Islet precursor cell (in vitro differentiated cells): ENCODE data around the gene TPRG1L.
A peak's percentile ranks its signal among the peaks of the same experiment; 100 is the strongest.

Experiments used
- DNase-seq: peaks from one replicate; pipeline ENCODE4 v3.0.0-alpha.2; 2018

Gene TPRG1L

GRCh38 chr1:3649342-3650247 lies 24.8 kb downstream of the TPRG1L start, which contains the start of gene WRAP73:
Gene WRAP73 (minus strand): TSS chr1:3650103. CDS start chr1:3649999, 104 bp downstream.
- DNase-seq, result peak; percentile 92

DNA sequence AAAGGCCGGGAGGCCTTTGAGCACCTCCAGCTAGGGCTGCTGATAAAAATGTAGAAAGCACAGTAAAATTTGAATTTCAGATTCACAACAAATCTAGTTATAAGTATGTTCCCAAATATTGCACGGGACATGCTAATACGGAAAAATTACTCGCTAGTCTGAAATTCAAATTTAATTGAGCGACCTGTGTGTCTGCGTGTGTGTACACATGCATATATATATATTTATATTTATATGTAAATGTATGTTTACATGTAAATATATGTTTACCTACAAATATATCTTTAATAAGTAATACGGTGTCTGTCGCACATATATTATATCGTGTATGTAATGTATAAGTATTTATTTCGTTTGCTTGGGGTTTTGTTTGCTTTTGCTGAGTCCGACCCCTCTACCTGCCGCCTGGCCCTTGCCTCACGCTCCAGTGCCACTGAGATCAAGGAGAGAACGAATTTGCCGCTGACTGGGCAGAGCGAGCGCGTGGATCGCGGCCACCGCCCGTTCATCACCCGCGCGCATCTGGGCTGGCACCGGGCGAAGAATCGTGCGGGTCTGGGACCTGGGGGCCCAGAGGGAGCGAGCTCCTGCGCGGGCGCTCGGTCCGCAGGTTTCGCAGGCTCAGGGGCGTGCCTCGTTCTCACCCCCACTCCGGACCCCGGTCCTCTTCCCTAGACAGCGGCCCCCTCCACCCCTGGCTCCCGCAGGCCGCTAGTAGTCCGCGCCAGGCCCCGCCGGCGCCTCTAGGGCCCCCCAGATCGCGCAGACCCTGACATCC lies 25.6 kb downstream of the TPRG1L start:
- DNase-seq, result no peak

DNA sequence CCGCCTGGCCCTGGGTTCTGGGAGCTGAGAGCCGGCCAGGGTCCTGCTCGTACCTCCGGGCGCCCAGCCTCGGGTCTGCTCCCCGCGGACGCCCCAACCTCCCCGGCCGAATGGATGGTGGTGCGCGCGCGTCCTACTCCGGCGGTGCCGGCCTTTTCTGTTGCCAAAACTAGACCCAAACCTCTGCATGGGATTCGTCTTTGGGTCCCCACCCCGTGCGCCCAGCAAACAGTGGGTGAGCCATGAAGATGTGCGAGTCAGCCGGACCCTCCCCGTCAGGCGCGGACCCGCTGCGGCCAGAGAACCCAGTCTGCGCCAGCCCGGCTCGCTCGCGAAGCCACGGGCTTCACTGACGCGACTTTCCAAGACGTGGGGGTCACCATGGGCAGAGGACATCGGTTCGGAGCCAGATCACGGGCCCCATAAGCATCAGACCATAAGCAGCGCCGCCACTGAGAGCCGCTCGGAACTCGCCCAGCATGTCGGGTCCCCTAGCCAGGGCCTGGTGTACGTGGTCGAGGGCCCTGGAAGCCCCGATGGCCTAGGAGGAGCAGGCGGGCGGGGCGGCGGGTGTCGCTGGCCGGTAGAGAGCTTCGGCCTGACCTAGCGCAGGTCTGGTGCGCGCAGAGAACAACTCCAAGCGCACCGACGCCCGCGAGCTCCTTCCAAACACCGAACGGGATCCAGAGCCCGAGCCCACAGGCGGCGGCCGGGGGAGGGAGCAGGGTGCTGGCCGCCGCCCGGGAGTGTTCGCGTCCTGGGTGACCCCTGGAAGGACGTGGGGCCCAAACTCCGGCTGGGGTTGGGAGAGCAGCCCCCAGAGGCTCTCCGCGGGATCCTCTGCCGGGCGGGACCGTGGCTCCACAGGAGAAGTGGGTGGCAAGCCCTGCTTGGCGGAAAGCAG lies 26.5 kb downstream of the TPRG1L start:
- DNase-seq, result no peak

GRCh38 chr1:3651930-3652547 lies 27.2 kb downstream of the TPRG1L start, which contains the start of gene TP73:
Gene TP73 (plus strand): TSS chr1:3652516. CDS start chr1:3682366, 29,850 bp downstream.
- DNase-seq, result no peak

- no peak for DNase-seq
These were observed 27.9 kb downstream of the TPRG1L start for GRCh38 chr1:3652548-3653285.

- DNase-seq, result no peak
These were observed 28.4 kb downstream of the TPRG1L start for GRCh38 chr1:3653286-3653618.

DNA sequence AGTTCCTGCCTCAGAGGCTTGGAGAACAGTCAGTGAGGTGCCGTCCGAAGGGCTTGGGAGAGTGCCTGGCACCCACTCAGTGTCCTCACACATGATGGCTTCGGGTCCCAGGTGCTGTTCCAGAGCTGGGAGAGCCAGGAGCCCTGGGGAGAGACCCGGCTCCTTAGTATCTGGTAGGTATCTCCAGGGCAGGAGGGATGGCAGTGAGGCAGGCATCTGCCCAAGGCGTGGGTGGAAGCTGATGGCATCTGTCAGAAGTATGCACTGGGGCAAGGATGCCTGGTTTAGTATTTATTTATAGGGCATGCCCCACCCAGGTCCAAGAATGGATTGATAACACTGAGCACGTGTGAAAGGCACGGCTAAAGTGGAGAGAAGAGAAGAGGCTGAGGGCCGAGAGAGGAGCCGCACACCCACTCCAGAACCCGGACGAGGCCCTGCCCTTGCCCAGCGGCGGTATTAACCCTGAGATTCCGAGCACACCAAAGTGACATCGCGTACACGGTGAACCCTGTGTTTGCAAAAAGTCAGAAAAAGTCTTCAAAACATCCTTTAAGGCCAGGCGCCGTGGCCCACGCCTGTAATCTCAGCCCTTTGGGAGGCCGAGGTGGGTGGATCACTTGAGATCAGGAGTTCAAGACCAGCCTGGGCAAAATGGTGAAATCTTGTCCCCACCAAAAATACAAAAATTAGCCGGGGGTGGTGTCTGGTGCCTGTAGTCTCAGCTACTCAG lies 29.9 kb downstream of the TPRG1L start:
- DNase-seq, result no peak

DNA sequence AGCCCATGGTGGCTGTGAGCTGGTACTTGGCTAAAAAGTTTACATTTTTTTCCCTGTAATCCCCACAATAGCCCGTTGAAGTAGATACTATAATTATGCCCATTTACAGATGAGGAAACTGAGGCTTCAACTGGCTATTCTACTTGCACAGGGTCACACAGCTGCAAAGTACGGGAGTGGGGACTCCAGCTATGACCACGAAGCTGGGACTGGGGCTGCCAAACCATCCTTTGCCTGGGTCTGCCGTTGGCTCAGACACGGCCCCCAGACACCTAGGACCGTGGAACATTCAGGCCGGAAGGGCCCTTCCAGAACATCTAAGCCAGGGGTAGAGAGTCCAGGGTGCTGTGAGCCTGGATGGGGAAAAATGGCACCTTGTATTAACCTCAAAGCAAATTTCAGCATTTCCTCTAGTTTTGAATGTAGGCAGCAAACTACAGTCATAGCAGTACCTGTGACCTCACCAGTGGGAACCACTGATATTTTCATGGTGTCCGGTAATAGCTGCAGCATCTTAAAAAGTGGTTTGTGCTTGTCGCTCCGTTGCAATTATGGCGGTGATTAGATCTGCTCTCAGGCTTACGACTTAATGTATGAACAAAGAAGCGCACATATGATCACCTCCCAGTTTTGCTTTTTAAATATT lies 31.8 kb downstream of the TPRG1L start:
- no peak for DNase-seq

DNA sequence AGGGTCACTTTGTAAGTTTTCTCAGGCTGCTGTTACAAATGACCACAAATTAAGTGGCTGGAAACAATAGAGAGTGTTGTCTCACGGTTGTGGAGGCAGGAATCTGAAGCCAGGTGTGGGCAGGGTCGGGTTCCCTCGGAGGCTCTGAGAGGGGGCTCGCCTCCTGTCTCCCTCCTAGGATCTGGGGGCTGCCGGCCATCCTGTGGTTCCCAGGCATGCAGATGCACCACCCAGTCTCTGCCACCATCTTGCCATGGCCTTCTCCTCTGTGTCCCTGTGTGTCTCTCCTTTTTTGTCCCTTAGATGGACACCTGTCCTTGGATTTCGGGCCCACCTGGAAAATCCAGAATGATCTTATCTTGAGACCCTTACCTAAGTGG lies 32.3 kb downstream of the TPRG1L start:
- DNase-seq, result no peak

- no peak for DNase-seq
These were observed 32.9 kb downstream of the TPRG1L start for GRCh38 chr1:3657578-3658230.

GRCh38 chr1:3658231-3658615 lies 33.4 kb downstream of the TPRG1L start:
- DNase-seq, result no peak

DNA sequence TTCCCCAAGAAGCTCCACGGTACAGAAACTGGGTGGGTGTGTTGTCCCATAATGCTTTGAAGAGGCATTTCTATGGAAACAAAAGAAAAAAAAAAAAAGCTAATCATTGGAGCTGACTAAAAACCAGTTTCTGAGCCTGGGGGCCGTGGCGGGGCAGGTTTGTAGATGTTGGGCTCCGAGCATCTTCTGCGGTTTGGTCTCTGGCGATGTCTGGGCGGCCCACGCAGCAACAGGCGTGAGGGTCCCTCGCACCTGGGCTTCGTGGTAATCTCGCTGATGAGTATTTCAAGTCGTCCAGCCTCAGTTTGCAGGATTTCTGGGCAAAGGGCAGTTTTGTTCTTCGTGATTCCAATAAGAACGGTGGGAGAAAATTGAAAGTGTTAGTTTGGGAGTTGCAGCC lies 34.3 kb downstream of the TPRG1L start:
- DNase-seq, result no peak

GRCh38 chr1:3660704-3661103 lies 35.9 kb downstream of the TPRG1L start:
- DNase-seq, result no peak

DNA sequence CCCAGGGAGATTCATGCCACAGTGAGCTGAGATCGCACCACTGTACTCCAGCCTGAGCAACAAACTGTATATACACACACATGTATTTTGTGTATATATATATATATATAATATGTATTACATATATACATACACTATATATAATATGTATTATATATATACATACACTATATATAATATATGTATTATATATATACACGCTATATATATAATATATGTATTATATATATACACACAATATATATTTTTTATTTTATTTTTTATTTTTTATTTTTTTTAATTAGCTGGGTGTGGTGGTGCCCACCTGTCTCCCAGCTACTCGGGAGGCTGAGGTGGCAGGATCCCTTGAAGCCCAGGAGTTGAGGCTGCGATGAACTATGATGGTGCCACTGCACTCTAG lies 36.8 kb downstream of the TPRG1L start:
- no peak for DNase-seq

GRCh38 chr1:3662080-3662671 lies 37.4 kb downstream of the TPRG1L start:
- DNase-seq, result no peak

GRCh38 chr1:3663999-3664699 lies 39.3 kb downstream of the TPRG1L start:
- DNase-seq, result no peak

DNA sequence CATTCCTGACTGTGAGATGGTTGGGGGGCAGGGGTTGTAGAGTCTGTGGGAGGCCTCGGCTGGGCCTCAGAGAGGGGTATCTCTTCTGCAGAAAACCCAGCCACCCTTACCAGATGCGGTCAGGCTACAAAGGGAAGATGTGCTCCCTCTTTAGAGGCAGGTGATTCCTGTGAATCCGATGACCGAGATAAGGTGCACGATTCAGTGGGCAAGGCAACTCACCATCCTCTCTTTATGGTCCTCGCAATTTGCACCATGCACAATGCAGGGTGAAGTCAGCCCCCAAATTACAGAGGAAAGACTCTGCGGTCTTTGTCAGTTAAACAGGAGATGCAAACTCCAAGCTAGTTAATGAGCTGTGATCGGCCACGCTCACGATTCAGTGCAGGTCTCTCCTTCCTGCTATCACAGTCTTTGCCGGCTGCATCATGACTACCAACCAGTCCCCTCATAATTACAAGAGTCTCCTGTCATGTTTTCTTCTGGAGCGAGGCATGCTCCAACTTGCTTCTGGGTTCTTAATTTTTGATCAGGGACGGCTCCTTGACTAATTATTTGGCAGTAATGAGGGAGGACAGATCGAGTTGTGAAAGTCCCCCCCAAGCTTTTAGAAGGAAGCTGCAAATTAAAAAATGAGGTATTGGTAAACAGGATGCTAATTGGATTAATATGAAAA lies 40.0 kb downstream of the TPRG1L start:
- no peak for DNase-seq

DNA sequence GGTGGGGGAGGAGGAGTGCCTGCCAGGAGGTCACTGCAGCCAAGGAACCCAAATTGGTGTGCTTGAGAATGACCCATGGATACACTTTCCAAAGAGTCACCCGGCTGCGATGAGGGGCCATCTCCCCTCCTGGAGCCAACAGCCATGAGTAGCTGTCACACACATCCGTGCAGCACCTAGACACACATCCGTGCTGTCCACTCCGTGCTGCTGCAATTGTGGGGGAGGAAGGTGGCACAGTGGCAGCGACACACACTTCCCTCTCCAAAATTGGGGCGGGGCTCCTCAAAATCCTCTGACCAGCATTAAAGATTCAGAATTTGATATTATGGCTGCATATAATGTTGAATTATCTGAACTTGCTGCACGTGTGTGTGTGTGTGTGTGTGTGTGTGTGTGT lies 43.3 kb downstream of the TPRG1L start:
- no peak for DNase-seq
